K562 (cell line): ENCODE measurements around the gene ADCY1. TPM values are rescaled to one million over a fixed set of nuclear protein-coding genes. Genes with fewer than 3 reads are reported as not detected.

ENCODE experiments used
- ATAC-seq: fragments of 200-7000 bp; cut with Tn5 transposase; 3 replicates; pipeline ENCODE4 v1.9.1; 2020; ENCODE audit warnings: moderate library complexity
- BruUV-seq: library from RNA; stranded (reverse); fragments of 400-500 nt; replicated peaks from 2 replicates; lab custom pipeline; 2021; lab: Mats Ljungman, UMichigan
- CTCF ChIA-PET: fragments of 300-600 bp; formaldehyde crosslinking; extraction: SDS; loops from one replicate; lab custom pipeline; 2021; ENCODE audit warnings: low intra/inter-chr PET ratio; lab: Yijun Ruan, JAX
- POLR2A ChIA-PET: fragments of 300-600, 350-650 bp; sonication (Branson Sonifier 250); formaldehyde crosslinking; extraction: SDS; loops from one replicate; lab custom pipeline; 2021; ENCODE audit warnings: antibody characterized with exemption, inconsistent platforms; lab: Yijun Ruan, JAX
- DNase-seq, 4 experiments: peaks; one replicate each; pipeline versions ENCODE4 v3.0.0 to v3.0.0-alpha.2; 2011 to 2018; ENCODE audit warnings: low spot score in 3 of 4, mixed read lengths in 3 of 4; ENCODE audit errors: extremely low read depth in 1 of 4
- FAIRE-seq: peaks from 2 replicates; lab custom pipeline; 2011; peaks lifted over from hg19 to GRCh38; lab: Jason Lieb, UNC
- H2AFZ ChIP-seq: 2 replicates; pipeline ENCODE4 v1.6.0; 2011; ENCODE audit warnings: low read depth, low read length, control low read depth, inconsistent platforms
- H3K27ac ChIP-seq: fragments of 200-600 bp; 3 replicates; pipeline ENCODE4 v1.8.0; 2011; ENCODE audit warnings: low read depth, mild to moderate bottlenecking, control low read depth, inconsistent platforms, low read length, moderate library complexity, mixed read lengths; ENCODE audit errors: extremely low read depth
- H3K27me3 ChIP-seq, 2 experiments: fragments of 300-600 bp in 1 of 2; 2 replicates in 1 of 2; 3 replicates in 1 of 2; pipeline versions ENCODE4 v1.6.0 to v1.8.0; 2011; ENCODE audit warnings: inconsistent platforms in 2 of 2, low read length in 2 of 2, mild to moderate bottlenecking in 1 of 2, mixed read lengths in 1 of 2, moderate library complexity in 1 of 2; ENCODE audit not compliant: control insufficient read depth in 2 of 2, insufficient read depth in 2 of 2
- H3K36me3 ChIP-seq: fragments of 300-600 bp; 3 replicates; pipeline ENCODE4 v1.8.0; 2011; ENCODE audit warnings: mild to moderate bottlenecking, low read length, inconsistent platforms; ENCODE audit not compliant: control insufficient read depth, insufficient read depth
- H3K4me1 ChIP-seq, 2 experiments: fragments of 200-600 bp in 1 of 2; replicated peaks in 1 of 2; 2 replicates in 1 of 2; 3 replicates in 1 of 2; pipeline versions ENCODE4 v1.5.1 to v1.8.0; 2011; ENCODE audit warnings: inconsistent platforms in 2 of 2, low read length in 2 of 2, mild to moderate bottlenecking in 1 of 2, mixed read lengths in 1 of 2, moderate library complexity in 1 of 2; ENCODE audit not compliant: control insufficient read depth in 2 of 2, insufficient read depth in 2 of 2
- H3K4me2 ChIP-seq: 2 replicates; pipeline ENCODE4 v1.6.1; 2011; ENCODE audit warnings: low read length, control low read depth, inconsistent platforms, mixed read lengths; ENCODE audit not compliant: insufficient read depth
- H3K4me3 ChIP-seq: fragments of 200-600 bp; sonication (generic), shearing (Covaris generic); 2 replicates; pipeline ENCODE4 v1.5.1; 2016; ENCODE audit warnings: control low read depth, inconsistent platforms
- H3K79me2 ChIP-seq: fragments of 200-600 bp; 3 replicates; pipeline ENCODE4 v1.8.0; 2011; ENCODE audit warnings: low read length, inconsistent platforms; ENCODE audit not compliant: control insufficient read depth, insufficient read depth
- H3K9ac ChIP-seq, 2 experiments: 2 replicates each; pipeline versions ENCODE4 v1.6.0 to v1.6.1; 2011; ENCODE audit warnings: low read depth in 2 of 2, low read length in 2 of 2, control low read depth in 1 of 2, inconsistent platforms in 1 of 2, mild to moderate bottlenecking in 1 of 2, mixed read lengths in 1 of 2; ENCODE audit not compliant: insufficient read depth in 1 of 2
- H3K9me1 ChIP-seq: one replicate; pipeline ENCODE4 v1.6.0; 2011; ENCODE audit warnings: inconsistent platforms, mild to moderate bottlenecking, low read length, moderate library complexity; ENCODE audit not compliant: control insufficient read depth, insufficient read depth
- H3K9me3 ChIP-seq: replicated peaks from 2 replicates; pipeline ENCODE4 v1.5.1; 2011; ENCODE audit warnings: low read depth, low read length, inconsistent platforms; ENCODE audit not compliant: control insufficient read depth, insufficient read depth
- H4K20me1 ChIP-seq: replicated peaks from 2 replicates; pipeline ENCODE4 v1.6.1; 2011; ENCODE audit warnings: low read length, inconsistent platforms, mixed read lengths; ENCODE audit not compliant: control insufficient read depth, insufficient read depth
- ATF1 ChIP-seq, 2 experiments: fragments of 450-650 bp in 1 of 2; IDR thresholded peaks; 2 replicates each; pipeline ENCODE4 v1.6.1; 2016; ENCODE audit warnings: missing compliant biosample characterization in 1 of 2, missing genetic modification characterization in 1 of 2
- C11orf30 ChIP-seq: fragments of 450-650 bp; IDR thresholded peaks from 2 replicates; pipeline ENCODE4 v1.6.1; 2016; ENCODE audit warnings: low read depth, mild to moderate bottlenecking
- DPF2 ChIP-seq: fragments of 450-650 bp; IDR thresholded peaks from 2 replicates; pipeline ENCODE4 v1.6.1; 2016
- OTX1 ChIP-seq: fragments of 450-650 bp; formaldehyde crosslinking; IDR thresholded peaks from 2 replicates; pipeline ENCODE4 v1.4.0; 2022; ENCODE audit warnings: mild to moderate bottlenecking
- SNRNP70 ChIP-seq: fragments of 200-400 bp; formaldehyde crosslinking; optimal IDR thresholded peaks from 2 replicates; pipeline ENCODE3; 2017; ENCODE audit warnings: low read depth, low read length
- SRSF9 ChIP-seq: fragments of 200-400 bp; formaldehyde crosslinking; IDR thresholded peaks from 2 replicates; pipeline ENCODE4 v1.6.1; 2017; ENCODE audit warnings: low read depth, low read length, borderline replicate concordance
- TAF7 ChIP-seq: fragments of 450-650 bp; IDR thresholded peaks from 2 replicates; pipeline ENCODE4 v1.6.1; 2016; ENCODE audit warnings: missing genetic modification characterization, missing compliant biosample characterization
- TFE3 ChIP-seq: fragments of 450-650 bp; formaldehyde crosslinking; IDR thresholded peaks from 2 replicates; pipeline ENCODE4 v1.4.0; 2020; ENCODE audit warnings: mild to moderate bottlenecking, mixed read lengths
- WGBS: fragments of 100-300 bp; shearing (Covaris generic); methylation state at CpG from one replicate; pipeline ENCODE4 v1.1.6; 2016; ENCODE audit warnings: low coverage, mixed read lengths; ENCODE audit not compliant: insufficient coverage; ENCODE audit errors: missing lambda C conversion rate; 5-methylcytosine and 5-hydroxymethylcytosine counted together
- in situ Hi-C: fragments of 300-500 bp; cut with MboI; formaldehyde crosslinking; loops from 4 replicates; pipeline ENCODE4 v1.15.0; 2018; ENCODE audit warnings: inconsistent platforms, mixed read lengths
- intact Hi-C: fragments of 100-400 bp; cut with micrococcal nuclease; formaldehyde crosslinking; loops from 2 replicates; pipeline ENCODE4 v1.14.2; 2022
- polyA plus RNA-seq, 8 experiments: library from polyadenylated mRNA; depleted of rRNA in 4 of 8; stranded (reverse) in 5 of 8; unstranded in 3 of 8; fragments of >200 nt; fragmentation: Nextera tagmentation in 2 of 8; fragmentation: Illumina TruSeq in 1 of 8; extraction: Ambion mirVana in 2 of 8; extraction: Trizol in 1 of 8; gene quantifications; 2 replicates each; pipeline versions ENCODE4 v1.2.1 to v1.2.3, GENCODE V29; 2011 to 2014; ENCODE audit warnings: inconsistent platforms in 1 of 8, missing spikeins in 1 of 8
- total RNA-seq, 7 experiments: library from RNA; depleted of rRNA in 6 of 7; stranded (reverse); fragments of >200 nt in 6 of 7; fragmentation: Illumina TruSeq in 2 of 7; extraction: Trizol in 2 of 7; gene quantifications; 2 replicates each; pipeline versions ENCODE4 v1.2.1 to v1.2.3, GENCODE V29; 2011 to 2021; ENCODE audit warnings: low replicate concordance in 1 of 7

Gene ADCY1
- total and polyA plus RNA-seq, 9 of the 15 experiments (the other 6 are each of a cell fraction or from before 2014, with no cell fraction given) = under 0.01 to 0.18 (median 0.10) TPM; not detected in 4

- no peak for ATAC-seq
- ChIA-PET POLR2A (no interaction called here), CTCF (no interaction called here)
- no peak overlapping the region for H3K27ac ChIP-seq
- H3K27me3 ChIP-seq = peaks cover 21 to 51% of the 10 kb centered on the region in 2 experiments; a peak in 4 of 5 replicates
- H2AFZ ChIP-seq = no peak overlapping the region
- TF ChIP-seq SRSF9 (no peak), TAF7 (tag) (no peak), OTX1 (CRISPR knock-in tag) (no peak), TFE3 (CRISPR knock-in tag) (no peak), SNRNP70 (no peak), ATF1 (CRISPR knock-in tag; IDR thresholded peaks at IDR 0.05) (no peak), ATF1 (tag; IDR thresholded peaks at IDR 0.05) (no peak), DPF2 (no peak), C11orf30 (no peak)
- in situ Hi-C loops (no loop called here), intact Hi-C loops (no loop called here)
- no peaks in the 10 kb centered on the region for H3K9me1 ChIP-seq
- peaks cover 0 to 4% of the 10 kb centered on the region in 2 experiments; a peak in 1 of 5 replicates for H3K4me1 ChIP-seq
- peaks cover 2% of the 10 kb centered on the region; the same call in 1 of the 3 replicates for H3K36me3 ChIP-seq
- no peaks in the 10 kb centered on the region for H3K79me2 ChIP-seq
- no peaks in the 10 kb centered on the region for H3K9me3 ChIP-seq
- H3K4me3 ChIP-seq = no peak overlapping the region
- BruUV-seq = no TSS peak
- WGBS = 16% methylated on average over 12 of the region's 12 CpGs
- no peak for DNase-seq
- peaks cover 3% of the 10 kb centered on the region; the same call in 1 of the 2 replicates for H4K20me1 ChIP-seq
- no peak overlapping the region for H3K9ac ChIP-seq
- no peak overlapping the region for H3K4me2 ChIP-seq
- no peak for FAIRE-seq
These were observed 144.5 kb downstream of the ADCY1 start for GRCh38 chr7:45718464-45719330.
